NCI-H345 treated with DMSO at 0.1 percent for 48 hours (cell line): Measurements from ENCODE around the gene PTPRT.

ENCODE experiments used
- DNase-seq: peaks from one replicate; lab custom pipeline; 2025; ENCODE audit not compliant: unreplicated experiment; lab: John Stamatoyannopoulos, UW

Gene PTPRT

GRCh38 chr20:42646250-42646649 lies 543.5 kb downstream of the PTPRT start:
- DNase-seq, result no peak

DNA sequence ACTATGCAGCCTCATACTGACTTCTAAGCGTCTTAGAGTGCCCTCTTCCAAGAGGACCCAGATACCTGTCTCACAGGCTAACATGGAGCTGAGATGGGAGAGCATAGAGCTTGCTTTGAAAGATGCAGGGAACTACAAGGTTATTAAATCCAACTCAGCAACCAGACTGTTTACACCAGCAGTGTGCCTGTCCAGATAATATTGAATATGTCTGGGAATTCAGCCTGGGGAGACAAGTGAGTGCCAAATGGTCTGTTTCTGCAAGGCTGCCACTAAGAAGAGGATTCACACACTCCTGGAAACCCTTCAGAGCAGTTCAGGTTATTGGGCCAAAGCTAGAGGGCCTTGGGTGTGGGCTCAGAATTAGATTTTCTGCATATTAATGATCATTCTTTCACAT lies 547.8 kb downstream of the PTPRT start:
- no peak for DNase-seq

GRCh38 chr20:42639140-42639539 lies 550.6 kb downstream of the PTPRT start:
- DNase-seq, result no peak

DNA sequence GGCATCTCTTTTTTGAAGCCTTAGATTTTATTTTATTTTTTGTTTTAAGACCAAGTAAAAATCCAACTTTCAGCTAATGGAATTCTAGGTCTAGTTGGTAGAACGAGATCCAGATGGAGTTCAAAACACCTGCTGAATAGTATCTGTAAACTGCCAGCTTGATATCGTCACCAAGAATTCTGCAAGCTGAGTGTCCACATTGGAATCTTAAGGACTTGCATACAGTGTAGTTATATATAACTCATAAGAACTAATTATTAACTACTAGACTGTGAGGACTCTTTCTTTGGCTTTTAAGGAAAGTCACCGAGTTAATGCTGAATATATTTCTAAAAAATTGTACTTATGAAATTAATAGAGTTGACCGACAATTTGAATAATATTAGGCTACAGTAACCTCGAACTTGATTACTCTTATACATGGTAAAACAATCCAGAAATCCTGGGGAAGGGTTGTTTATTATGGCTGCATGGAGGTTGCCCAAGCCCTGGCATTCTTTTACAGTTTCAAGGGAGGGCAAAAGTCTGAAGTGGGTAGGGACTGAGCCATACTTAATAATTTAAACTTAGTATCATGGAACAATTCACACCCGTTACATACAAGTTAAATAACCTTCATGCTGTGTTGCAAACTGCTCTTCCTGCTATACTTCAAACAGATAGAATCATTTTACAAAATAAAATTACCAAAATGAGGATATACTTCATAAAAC lies 553.9 kb downstream of the PTPRT start:
- no peak for DNase-seq

- no peak for DNase-seq
These were observed 555.5 kb downstream of the PTPRT start for GRCh38 chr20:42634156-42634555.

GRCh38 chr20:42628683-42629082 lies 561.0 kb downstream of the PTPRT start:
- DNase-seq, result no peak

- DNase-seq, result no peak
These were observed 576.6 kb downstream of the PTPRT start for GRCh38 chr20:42613076-42613475.

- DNase-seq, result no peak
These were observed 577.5 kb downstream of the PTPRT start for GRCh38 chr20:42611889-42612837.

DNA sequence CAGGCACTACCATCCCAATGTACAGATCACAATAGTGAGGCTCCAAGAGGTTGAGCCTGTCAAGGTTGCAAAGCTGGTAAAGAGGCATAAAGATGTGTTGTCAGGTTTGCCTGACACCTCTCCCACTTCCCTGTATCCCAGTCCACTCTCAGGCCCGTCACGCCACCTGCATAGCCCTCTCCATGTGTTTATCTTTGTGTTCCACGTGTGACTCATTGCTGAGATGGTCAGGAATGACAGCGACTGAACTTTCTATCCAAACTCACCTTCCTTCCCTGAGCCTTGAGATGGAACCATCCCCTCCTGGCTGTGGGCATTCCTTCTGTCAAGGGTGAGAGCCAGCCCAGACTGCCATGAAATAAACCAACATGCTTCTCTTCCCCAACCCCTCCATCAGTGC lies 578.3 kb downstream of the PTPRT start:
- DNase-seq, result no peak

DNA sequence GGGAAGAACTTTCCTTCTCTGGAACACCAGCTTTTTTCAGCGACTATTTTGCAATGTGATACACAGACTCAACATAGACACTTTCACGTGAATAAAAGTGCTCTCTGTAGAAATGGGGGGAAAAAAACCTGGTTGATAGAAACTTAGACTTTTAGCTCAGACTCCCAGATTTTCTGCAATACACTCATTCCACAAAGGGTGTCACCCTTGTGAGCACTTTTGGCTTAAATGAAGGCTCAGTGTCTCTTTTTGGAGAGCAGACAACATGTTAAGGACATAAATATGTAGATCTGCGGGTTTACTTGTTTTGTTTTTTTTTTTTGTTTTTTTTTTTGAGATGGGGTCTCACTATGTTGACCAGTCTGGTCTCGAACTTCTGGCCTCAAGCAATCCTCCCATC lies 579.6 kb downstream of the PTPRT start:
- no peak for DNase-seq

- DNase-seq, result no peak
These were observed 580.1 kb downstream of the PTPRT start for GRCh38 chr20:42609618-42610017.

DNA sequence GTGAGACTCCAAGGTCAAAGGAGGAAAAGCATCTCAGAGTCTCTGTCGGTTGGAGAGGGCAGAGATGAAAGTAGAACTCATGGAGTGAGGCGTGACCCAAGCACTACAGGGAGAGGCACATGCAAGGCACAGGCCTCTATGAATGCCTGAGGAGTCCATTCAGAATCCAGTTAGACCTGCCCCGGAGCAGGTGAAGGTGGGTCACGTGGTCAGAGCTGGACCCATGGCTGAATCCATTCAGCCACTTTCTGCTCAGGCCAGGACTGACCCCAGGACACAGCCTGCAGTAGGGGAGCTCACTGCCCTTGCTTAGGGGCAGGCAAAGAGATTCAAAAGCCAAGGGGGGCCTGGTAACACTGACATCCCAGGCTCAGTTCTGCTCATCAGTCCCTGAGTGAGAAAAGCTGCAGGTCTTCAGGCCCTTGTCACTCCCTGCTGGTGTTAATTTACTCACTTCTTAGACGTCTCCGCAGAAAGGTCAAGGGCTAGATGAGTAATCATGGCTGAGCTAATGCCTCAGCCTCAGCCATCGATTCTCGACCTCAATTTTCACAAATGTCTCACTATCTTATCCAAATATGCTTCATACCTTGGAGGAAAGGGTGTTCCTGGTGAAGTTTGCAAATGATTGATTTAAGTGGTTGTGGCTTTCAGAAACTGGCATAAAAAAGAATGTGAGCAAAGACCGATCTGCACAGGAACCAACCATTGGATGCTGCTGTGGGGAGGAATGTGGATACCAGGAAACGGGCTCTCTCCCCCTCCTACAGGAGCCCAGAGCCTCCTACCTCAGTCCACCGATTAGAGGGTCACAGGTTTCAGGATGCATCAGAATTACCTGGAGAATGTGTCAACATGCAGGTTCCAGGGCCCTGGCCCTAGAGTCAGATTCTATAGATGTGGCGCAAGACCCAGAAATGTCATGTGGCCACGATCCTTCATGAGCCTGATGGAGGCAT lies 584.4 kb downstream of the PTPRT start:
- DNase-seq, result no peak

GRCh38 chr20:42603655-42604054 lies 586.1 kb downstream of the PTPRT start:
- no peak for DNase-seq

GRCh38 chr20:42598581-42598980 lies 591.1 kb downstream of the PTPRT start:
- no peak for DNase-seq

- DNase-seq, result no peak
These were observed 594.1 kb downstream of the PTPRT start for GRCh38 chr20:42595625-42596024.

- no peak for DNase-seq
These were observed 595.0 kb downstream of the PTPRT start for GRCh38 chr20:42594659-42595058.

GRCh38 chr20:42594011-42594410 lies 595.7 kb downstream of the PTPRT start:
- no peak for DNase-seq

DNA sequence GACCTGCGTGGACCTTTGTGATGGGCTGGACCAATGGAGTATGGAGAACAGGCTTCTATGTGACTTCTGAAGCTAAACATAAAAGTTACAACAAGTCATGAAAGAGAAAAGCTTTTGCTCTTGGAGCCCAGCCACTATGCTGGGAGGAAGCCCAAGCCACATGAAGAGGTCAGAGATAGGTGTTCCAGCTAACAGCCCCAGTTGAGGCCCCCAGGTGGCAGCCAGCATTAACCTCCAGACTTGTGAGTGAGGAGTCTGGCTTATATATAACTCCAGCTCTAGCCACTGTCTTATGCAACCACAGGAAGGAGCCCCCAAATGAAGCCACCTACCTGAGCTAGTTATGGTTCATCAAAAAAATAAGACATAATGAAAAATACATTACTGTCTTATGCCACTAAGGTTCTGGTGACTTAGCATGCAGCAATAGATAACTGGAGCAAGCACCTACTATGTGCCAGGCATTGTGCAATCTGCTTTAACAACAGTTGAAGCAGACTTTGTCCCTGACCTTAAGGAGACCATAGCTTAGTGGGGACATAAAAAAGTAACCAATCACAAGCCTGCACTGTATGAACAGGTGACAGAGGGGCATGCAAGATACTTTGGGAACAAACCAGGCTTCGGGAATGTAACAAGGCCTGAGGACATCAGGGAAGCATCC lies 599.6 kb downstream of the PTPRT start:
- no peak for DNase-seq

- no peak for DNase-seq
These were observed 600.9 kb downstream of the PTPRT start for GRCh38 chr20:42588847-42589246.

GRCh38 chr20:42587427-42587826 lies 602.3 kb downstream of the PTPRT start:
- DNase-seq, result no peak

GRCh38 chr20:42581311-42581710 lies 608.4 kb downstream of the PTPRT start:
- no peak for DNase-seq
